ENCODE results near the gene ZFTA.

GRCh38 chr11:63816166-63816565 is 47.6 kb upstream of the ZFTA start:
- TF ChIP-seq CTCF (IDR thresholded peaks at IDR 0.05), result no peak
- no peak for TF ChIP-seq POLR2A (IDR thresholded peaks at IDR 0.05)
